Mesendoderm (in vitro differentiated cells): ENCODE measurements around the gene LRSAM1.

Experiments used
- DNase-seq: peaks from one replicate; pipeline ENCODE4 v3.0.0; 2013
- H2AK5ac ChIP-seq: 2 replicates; pipeline ENCODE4 v1.6.1; 2013; ENCODE audit warnings: low read length, inconsistent platforms
- H2BK120ac ChIP-seq: 2 replicates; pipeline ENCODE4 v1.6.1; 2013; ENCODE audit warnings: low read depth, mild to moderate bottlenecking, low read length, moderate library complexity, mixed read lengths
- H2BK15ac ChIP-seq: replicated peaks from 2 replicates; pipeline ENCODE4 v1.6.1; 2013; ENCODE audit warnings: low read depth, mild to moderate bottlenecking, moderate library complexity
- H2BK5ac ChIP-seq: 2 replicates; pipeline ENCODE4 v1.6.1; 2013; ENCODE audit warnings: low read length, inconsistent platforms
- H3K18ac ChIP-seq: 2 replicates; pipeline ENCODE4 v1.6.1; 2013; ENCODE audit warnings: mild to moderate bottlenecking, low read length, mixed read lengths
- H3K23ac ChIP-seq: one replicate; pipeline ENCODE4 v1.6.1; 2013; ENCODE audit warnings: low read length
- H3K27ac ChIP-seq: 2 replicates; pipeline ENCODE4 v1.5.1; 2013; ENCODE audit warnings: low read depth, mild to moderate bottlenecking, inconsistent platforms, low read length, moderate library complexity
- H3K27me3 ChIP-seq: 2 replicates; pipeline ENCODE4 v1.6.1; 2013; ENCODE audit warnings: low read length, control low read depth, mild to moderate bottlenecking, inconsistent platforms; ENCODE audit not compliant: insufficient read depth, poor library complexity
- H3K36me3 ChIP-seq: 2 replicates; pipeline ENCODE4 v1.6.1; 2013; ENCODE audit warnings: low read length, inconsistent platforms; ENCODE audit not compliant: control insufficient read depth, insufficient read depth
- H3K4ac ChIP-seq: one replicate; pipeline ENCODE4 v1.6.1; 2013; ENCODE audit warnings: low read depth, mild to moderate bottlenecking, low read length, moderate library complexity
- H3K4me1 ChIP-seq: 2 replicates; pipeline ENCODE4 v1.6.1; 2013; ENCODE audit warnings: low read depth, low read length, inconsistent platforms; ENCODE audit not compliant: control insufficient read depth
- H3K4me2 ChIP-seq: 2 replicates; pipeline ENCODE4 v1.6.1; 2013; ENCODE audit warnings: low read length
- H3K4me3 ChIP-seq: 2 replicates; pipeline ENCODE4 v1.5.1; 2013; ENCODE audit warnings: mild to moderate bottlenecking, low read length
- H3K56ac ChIP-seq: one replicate; pipeline ENCODE4 v1.6.1; 2013; ENCODE audit warnings: low read length
- H3K79me1 ChIP-seq: 2 replicates; pipeline ENCODE4 v1.6.1; 2013; ENCODE audit warnings: low read length, inconsistent platforms
- H3K79me2 ChIP-seq: 2 replicates; pipeline ENCODE4 v1.6.1; 2013; ENCODE audit warnings: mild to moderate bottlenecking, low read length; ENCODE audit not compliant: control insufficient read depth, insufficient read depth
- H3K9ac ChIP-seq: 2 replicates; pipeline ENCODE4 v1.6.1; 2013; ENCODE audit warnings: low read length, inconsistent platforms
- H4K5ac ChIP-seq: one replicate; pipeline ENCODE4 v1.6.1; 2013; ENCODE audit warnings: low read length
- H4K8ac ChIP-seq: one replicate; pipeline ENCODE4 v1.6.1; 2013; ENCODE audit warnings: low read depth, mild to moderate bottlenecking, control low read depth, low read length, moderate library complexity
- WGBS: extraction: QIAGEN DNeasy Blood & Tissue Kit; methylation state at CpG from one replicate; pipeline ENCODE4 v1.1.7; 2013; ENCODE audit warnings: low lambda C conversion rate, missing lambda C conversion rate; ENCODE audit not compliant: insufficient coverage; ENCODE audit errors: extremely low coverage; 5-methylcytosine and 5-hydroxymethylcytosine counted together

The LRSAM1 gene

DNA sequence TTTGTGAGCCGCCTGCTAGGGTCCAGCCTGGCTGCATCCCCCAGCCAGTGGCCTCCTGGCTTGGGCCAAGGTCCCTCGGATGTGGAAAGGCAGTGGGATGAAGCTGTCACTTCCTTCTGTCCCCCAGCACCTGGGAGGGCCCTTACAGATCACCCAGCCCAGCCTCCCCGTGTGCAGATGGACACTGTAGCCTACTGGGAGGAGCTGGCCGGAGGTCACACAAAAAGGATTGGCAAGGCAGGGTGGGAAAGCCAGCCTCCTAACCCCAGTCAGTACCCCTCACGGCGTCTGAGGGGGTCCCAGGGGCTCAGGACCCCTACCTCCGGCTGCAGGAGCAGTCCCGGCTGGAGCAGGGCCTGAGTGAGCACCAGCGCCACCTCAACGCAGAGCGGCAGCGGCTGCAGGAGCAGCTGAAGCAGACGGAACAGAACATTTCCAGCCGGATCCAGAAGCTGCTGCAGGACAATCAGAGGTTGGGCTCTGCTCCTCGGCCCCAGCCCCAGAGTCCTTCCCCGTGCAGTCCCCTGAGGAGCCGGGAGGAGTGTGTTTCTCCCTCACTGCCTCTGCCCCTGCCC is 28.3 kb downstream of the LRSAM1 start:
- Histone ChIP-seq H3K4me2 (no peak overlapping the region), H3K9ac (no peak overlapping the region), H2AK5ac (no peak overlapping the region), H3K27me3 (no peaks in the 10 kb centered on the region), H2BK15ac (no peak overlapping the region), H2BK5ac (no peak overlapping the region), H3K36me3 (peaks cover 3% of the 10 kb centered on the region), H4K8ac (no peak overlapping the region), H3K18ac (no peak overlapping the region), H3K4me1 (no peaks in the 10 kb centered on the region), H3K4me3 (no peak overlapping the region), H3K23ac (no peak overlapping the region), H3K79me1 (no peaks in the 10 kb centered on the region), H4K5ac (no peak overlapping the region), H3K79me2 (no peaks in the 10 kb centered on the region), H3K4ac (no peak overlapping the region), H3K56ac (no peak overlapping the region), H2BK120ac (no peak overlapping the region), H3K27ac (no peak overlapping the region)
- no CpG with 5 or more reads among the region's 17 CpGs for WGBS
- no peak for DNase-seq

- H4K5ac ChIP-seq: no peak overlapping the region
- H3K27me3 ChIP-seq: no peaks in the 10 kb centered on the region
- H2BK120ac ChIP-seq: no peak overlapping the region
- no peaks in the 10 kb centered on the region for H3K79me1 ChIP-seq
- no peaks in the 10 kb centered on the region for H3K79me2 ChIP-seq
- H3K4me2 ChIP-seq: no peak overlapping the region
- no CpG with 5 or more reads among the region's 9 CpGs for WGBS
- no peaks in the 10 kb centered on the region for H3K4me1 ChIP-seq
- H3K56ac ChIP-seq: no peak overlapping the region
- H3K18ac ChIP-seq: no peak overlapping the region
- H3K23ac ChIP-seq: no peak overlapping the region
- H3K27ac ChIP-seq: no peak overlapping the region
- no peak overlapping the region for H2AK5ac ChIP-seq
- H3K4ac ChIP-seq: no peak overlapping the region
- no peak overlapping the region for H3K9ac ChIP-seq
- no peak overlapping the region for H2BK5ac ChIP-seq
- DNase-seq: no peak
- peaks cover 3% of the 10 kb centered on the region for H3K36me3 ChIP-seq
- H3K4me3 ChIP-seq: no peak overlapping the region
- no peak overlapping the region for H4K8ac ChIP-seq
- no peak overlapping the region for H2BK15ac ChIP-seq
These were observed 31.4 kb downstream of the LRSAM1 start for GRCh38 chr9:127482662-127483061.

GRCh38 chr9:127485995-127486394 is 34.7 kb downstream of the LRSAM1 start:
- Histone ChIP-seq H3K4me2 (no peak overlapping the region), H3K9ac (no peak overlapping the region), H2AK5ac (no peak overlapping the region), H3K56ac (no peak overlapping the region), H4K5ac (no peak overlapping the region), H3K27me3 (no peaks in the 10 kb centered on the region), H3K36me3 (no peaks in the 10 kb centered on the region), H3K23ac (no peak overlapping the region), H2BK15ac (no peak overlapping the region), H3K79me2 (no peaks in the 10 kb centered on the region), H2BK120ac (no peak overlapping the region), H3K4me3 (no peak overlapping the region), H3K4me1 (no peaks in the 10 kb centered on the region), H2BK5ac (no peak overlapping the region), H3K18ac (no peak overlapping the region), H3K79me1 (no peaks in the 10 kb centered on the region), H3K4ac (no peak overlapping the region), H4K8ac (no peak overlapping the region), H3K27ac (no peak overlapping the region)
- no peak for DNase-seq
- no CpG with 5 or more reads among the region's 11 CpGs for WGBS

GRCh38 chr9:127488946-127489345 is 37.6 kb downstream of the LRSAM1 start:
- no peak overlapping the region for H3K23ac ChIP-seq
- no peaks in the 10 kb centered on the region for H3K79me1 ChIP-seq
- H3K36me3 ChIP-seq: no peaks in the 10 kb centered on the region
- no peak overlapping the region for H3K4me3 ChIP-seq
- H3K4ac ChIP-seq: no peak overlapping the region
- no peak overlapping the region for H3K9ac ChIP-seq
- no peak for DNase-seq
- no peak overlapping the region for H3K18ac ChIP-seq
- H3K27ac ChIP-seq: no peak overlapping the region
- no peak overlapping the region for H2BK5ac ChIP-seq
- no CpG with 5 or more reads among the region's 8 CpGs for WGBS
- no peaks in the 10 kb centered on the region for H3K79me2 ChIP-seq
- H3K4me2 ChIP-seq: no peak overlapping the region
- no peak overlapping the region for H4K8ac ChIP-seq
- no peak overlapping the region for H3K56ac ChIP-seq
- H2BK15ac ChIP-seq: no peak overlapping the region
- no peak overlapping the region for H2BK120ac ChIP-seq
- H3K4me1 ChIP-seq: no peaks in the 10 kb centered on the region
- H2AK5ac ChIP-seq: no peak overlapping the region
- no peaks in the 10 kb centered on the region for H3K27me3 ChIP-seq
- no peak overlapping the region for H4K5ac ChIP-seq

DNA sequence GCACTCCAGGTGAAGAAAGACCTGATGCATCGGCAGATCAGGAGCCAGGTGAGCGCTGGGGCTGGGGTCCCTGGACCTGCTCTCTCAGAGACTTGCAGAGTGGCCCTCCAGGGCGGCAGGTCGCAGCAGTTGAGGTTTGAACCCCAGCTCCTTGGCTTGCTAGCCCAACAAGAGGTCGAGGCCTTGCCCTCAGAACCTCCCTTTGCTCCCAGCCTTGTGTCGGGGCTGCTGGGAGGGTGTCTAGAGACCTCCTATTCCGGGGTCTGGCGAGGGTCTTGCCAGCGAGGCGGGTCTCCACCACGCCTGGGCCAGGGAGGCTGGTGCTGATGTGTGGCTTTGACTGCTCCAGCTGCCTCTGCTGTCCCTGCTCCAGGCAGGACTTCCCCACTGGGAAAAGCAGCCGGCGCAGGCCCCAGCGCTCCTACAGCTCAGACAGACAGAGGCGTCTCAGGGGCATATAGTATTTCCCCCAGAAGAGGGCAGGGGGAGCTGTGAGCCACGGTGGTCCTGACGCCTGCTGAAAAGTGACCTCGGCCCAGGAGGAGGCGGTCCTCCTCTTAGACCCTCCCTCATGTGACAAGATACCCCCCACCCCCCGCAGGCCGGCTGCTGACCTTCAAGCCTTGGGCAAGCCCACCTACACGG is 38.3 kb downstream of the LRSAM1 start:
- no peak overlapping the region for H4K8ac ChIP-seq
- no peak overlapping the region for H2BK120ac ChIP-seq
- no peak overlapping the region for H3K18ac ChIP-seq
- H3K4me2 ChIP-seq: no peak overlapping the region
- no CpG with 5 or more reads among the region's 22 CpGs for WGBS
- H3K4me1 ChIP-seq: no peaks in the 10 kb centered on the region
- no peak overlapping the region for H3K4ac ChIP-seq
- H3K79me2 ChIP-seq: no peaks in the 10 kb centered on the region
- H3K4me3 ChIP-seq: no peak overlapping the region
- H3K36me3 ChIP-seq: no peaks in the 10 kb centered on the region
- H3K27ac ChIP-seq: no peak overlapping the region
- no peak overlapping the region for H2BK5ac ChIP-seq
- H4K5ac ChIP-seq: no peak overlapping the region
- no peak overlapping the region for H2AK5ac ChIP-seq
- H3K79me1 ChIP-seq: no peaks in the 10 kb centered on the region
- no peak overlapping the region for H2BK15ac ChIP-seq
- no peak overlapping the region for H3K23ac ChIP-seq
- no peak overlapping the region for H3K56ac ChIP-seq
- DNase-seq: peak; percentile 91
- H3K27me3 ChIP-seq: no peaks in the 10 kb centered on the region
- H3K9ac ChIP-seq: no peak overlapping the region
